ENCODE data around the gene TGM1.

TGM1 gene

GRCh38 chr14:24236689-24237462 is 26.1 kb downstream of the TGM1 start:
- FAIRE-seq, result no peak
- no peak for TF ChIP-seq CTCF (IDR thresholded peaks at IDR 0.05; ENCODE audit: insufficient read depth, missing control alignments)

DNA sequence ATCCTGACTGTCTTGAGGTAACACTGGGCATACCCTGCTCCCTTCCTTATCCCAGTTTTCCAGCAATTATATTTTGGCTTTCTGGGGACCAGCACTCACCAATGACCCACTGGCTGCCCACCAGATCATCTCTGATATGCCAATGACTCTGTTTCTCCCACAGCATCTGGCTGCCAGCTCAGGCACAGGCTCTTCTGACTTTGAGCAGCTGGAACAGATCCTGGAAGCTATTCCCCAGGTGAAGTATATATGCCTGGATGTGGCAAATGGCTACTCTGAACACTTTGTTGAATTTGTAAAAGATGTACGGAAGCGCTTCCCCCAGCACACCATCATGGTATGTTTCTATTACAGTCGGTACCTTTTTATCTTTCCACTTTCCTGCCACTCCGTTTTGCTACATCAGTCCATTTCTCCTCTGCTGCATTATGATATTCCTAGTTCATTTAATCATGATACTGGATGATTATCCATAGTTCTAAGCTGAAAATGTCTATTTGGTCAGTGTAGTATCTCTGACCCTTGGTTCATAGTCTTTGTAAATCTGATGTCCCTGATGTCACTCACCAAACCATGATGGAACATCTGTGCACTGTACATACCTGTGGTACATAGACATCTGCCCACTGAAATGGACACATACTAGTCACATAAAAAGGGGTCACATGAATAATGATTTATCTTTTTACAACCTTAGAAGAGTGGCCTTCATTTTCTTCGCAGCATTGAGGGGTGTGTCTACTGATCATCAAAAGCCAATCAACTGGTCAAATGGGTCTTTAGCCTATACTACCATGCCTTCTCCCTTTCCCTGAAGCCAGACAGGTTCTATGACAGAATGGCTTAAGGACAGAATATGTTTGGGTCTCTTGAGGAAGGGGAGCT is 26.9 kb downstream of the TGM1 start:
- no peak for FAIRE-seq
- no peak for TF ChIP-seq CTCF (IDR thresholded peaks at IDR 0.05; ENCODE audit: insufficient read depth, missing control alignments)
- DNase-seq (ENCODE audit: insufficient read length, low spot score), result no peak

More at GRCh38 chr14:24236689-24237462, 26.1 kb downstream of the TGM1 start:
- DNase-seq (ENCODE audit: insufficient read length, low spot score), result no peak

DNA sequence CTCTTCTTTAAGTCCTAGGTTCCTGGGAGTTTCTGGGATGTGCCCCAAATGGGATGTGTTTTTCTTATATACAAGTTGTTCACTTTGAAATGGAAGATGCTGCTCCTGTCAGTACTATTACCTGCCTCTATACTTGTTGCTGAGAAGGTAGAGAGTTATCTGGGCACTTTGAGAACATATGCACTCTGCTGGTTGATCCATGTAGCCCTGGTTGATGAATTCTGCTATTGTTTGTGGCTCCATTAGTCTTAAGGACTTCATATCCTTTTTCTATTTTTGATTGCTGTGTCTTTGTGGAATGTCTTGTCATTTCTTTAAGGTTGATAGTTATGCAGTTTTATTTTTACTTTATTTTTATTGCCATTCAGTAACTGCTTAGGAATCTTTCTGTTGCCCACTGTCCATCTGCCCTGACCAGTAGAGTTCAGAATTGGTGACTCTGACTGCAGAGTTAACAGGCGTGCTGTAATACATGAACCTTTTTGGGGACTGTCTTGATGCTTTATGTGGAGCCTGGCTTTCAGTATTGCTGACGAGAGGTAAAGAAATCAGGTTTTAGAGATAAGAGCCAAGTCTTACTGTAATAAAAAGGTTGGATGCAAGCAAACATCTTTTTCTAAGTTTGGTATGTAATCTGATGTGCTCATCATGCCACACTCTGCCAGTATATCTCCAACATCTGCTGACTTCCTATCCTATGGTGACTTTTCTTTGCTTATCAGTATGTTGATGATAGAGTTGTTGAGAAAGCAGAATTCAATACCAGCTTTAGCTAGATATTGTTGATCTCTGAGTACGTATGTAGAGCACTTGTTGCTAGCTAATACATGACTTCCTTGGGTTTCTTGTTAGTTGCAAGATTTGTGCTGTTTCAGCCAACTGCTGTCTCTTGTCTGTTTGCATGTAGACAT is 28.6 kb downstream of the TGM1 start:
- no peak for TF ChIP-seq CTCF (IDR thresholded peaks at IDR 0.05; ENCODE audit: insufficient read depth, missing control alignments)
- FAIRE-seq (no peak), DNase-seq (ENCODE audit: insufficient read length, low spot score) (no peak)

GRCh38 chr14:24233538-24233866 is 29.5 kb downstream of the TGM1 start:
- TF ChIP-seq CTCF (IDR thresholded peaks at IDR 0.05; ENCODE audit: insufficient read depth, missing control alignments), result no peak
- DNase-seq (ENCODE audit: insufficient read length, low spot score) (no peak), FAIRE-seq (no peak)

- FAIRE-seq, result no peak
These were observed 30.1 kb downstream of the TGM1 start, which contains the start of gene GMPR2 for GRCh38 chr14:24232645-24233537. TSS of gene GMPR2 (plus strand) at chr14:24232929. CDS start at chr14:24233254, 325 bp downstream.

More at GRCh38 chr14:24232645-24233537, 30.1 kb downstream of the TGM1 start, which contains the start of gene GMPR2:
- DNase-seq (ENCODE audit: insufficient read length, low spot score), result peak; percentile 45
- no peak for TF ChIP-seq CTCF (IDR thresholded peaks at IDR 0.05; ENCODE audit: insufficient read depth, missing control alignments)

Measured in D721Med (cell line).